Vagina (tissue), 2 donors: Measurements from ENCODE around the gene GGA3.
"Not testable (repeated sequence)": the region's sequence is repeated elsewhere in the genome, so short reads cannot be mapped to it uniquely, and the experiment has no call there.

ENCODE experiments used
- POLR2A ChIP-seq, 2 donors: fragments of 450-650 bp; IDR thresholded peaks; one replicate each; pipeline ENCODE4 v1.6.1; 2017; ENCODE audit warnings: antibody characterized with exemption in 2 of 2, mild to moderate bottlenecking in 2 of 2, moderate library complexity in 2 of 2
- TF ChIP-seq, protein P1 (sequence below), 3 experiments: fragments of 450-650 bp in 2 of 3; fragments of 200-600 bp in 1 of 3; sonication (generic) in 1 of 3; IDR thresholded peaks; one replicate each; pipeline ENCODE4 v1.5.1; 2017 to 2019; ENCODE audit warnings: antibody characterized with exemption in 3 of 3, mild to moderate bottlenecking in 2 of 3, moderate library complexity in 2 of 3

DNA sequence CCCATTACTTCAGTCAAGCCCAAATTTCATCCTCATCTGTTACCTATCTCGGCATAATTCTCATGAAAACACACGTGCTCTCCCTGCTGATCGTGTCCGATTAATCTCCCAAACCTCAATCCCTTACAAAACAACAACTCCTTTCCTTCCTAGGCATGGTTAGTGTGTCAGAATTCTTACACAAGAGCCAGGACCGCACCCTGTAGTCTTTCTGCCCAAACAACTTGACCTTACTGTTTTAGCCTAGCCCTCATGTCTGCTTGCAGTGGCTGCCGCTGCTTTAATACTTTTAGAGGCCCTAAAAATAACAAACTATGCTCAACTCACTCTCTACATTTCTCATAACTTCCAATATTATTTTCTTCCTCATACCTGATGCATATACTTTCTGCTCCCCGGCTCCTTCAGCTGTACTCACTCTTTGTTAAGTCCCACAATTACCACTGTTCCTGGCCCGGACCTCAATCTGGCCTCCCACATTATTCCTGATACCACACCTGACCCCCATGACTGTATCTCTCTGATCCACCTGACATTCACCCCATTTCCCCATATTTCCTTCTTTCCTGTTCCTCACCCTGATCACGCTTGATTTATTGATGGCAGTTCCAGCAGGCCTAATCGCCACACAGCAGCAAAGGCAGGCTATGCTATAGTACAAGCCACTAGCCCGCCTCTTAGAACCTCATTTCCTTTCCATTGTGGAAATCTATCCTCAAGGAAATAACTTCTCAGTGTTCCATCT, 5.3 kb downstream of the GGA3 start:
- TF ChIP-seq, protein P1, sequence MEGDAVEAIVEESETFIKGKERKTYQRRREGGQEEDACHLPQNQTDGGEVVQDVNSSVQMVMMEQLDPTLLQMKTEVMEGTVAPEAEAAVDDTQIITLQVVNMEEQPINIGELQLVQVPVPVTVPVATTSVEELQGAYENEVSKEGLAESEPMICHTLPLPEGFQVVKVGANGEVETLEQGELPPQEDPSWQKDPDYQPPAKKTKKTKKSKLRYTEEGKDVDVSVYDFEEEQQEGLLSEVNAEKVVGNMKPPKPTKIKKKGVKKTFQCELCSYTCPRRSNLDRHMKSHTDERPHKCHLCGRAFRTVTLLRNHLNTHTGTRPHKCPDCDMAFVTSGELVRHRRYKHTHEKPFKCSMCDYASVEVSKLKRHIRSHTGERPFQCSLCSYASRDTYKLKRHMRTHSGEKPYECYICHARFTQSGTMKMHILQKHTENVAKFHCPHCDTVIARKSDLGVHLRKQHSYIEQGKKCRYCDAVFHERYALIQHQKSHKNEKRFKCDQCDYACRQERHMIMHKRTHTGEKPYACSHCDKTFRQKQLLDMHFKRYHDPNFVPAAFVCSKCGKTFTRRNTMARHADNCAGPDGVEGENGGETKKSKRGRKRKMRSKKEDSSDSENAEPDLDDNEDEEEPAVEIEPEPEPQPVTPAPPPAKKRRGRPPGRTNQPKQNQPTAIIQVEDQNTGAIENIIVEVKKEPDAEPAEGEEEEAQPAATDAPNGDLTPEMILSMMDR (IDR thresholded peaks at IDR 0.05): not testable (repeated sequence)
- TF ChIP-seq POLR2A (IDR thresholded peaks at IDR 0.05): not testable (repeated sequence)
